ENCODE results near the gene SDHA.

Gene SDHA

GRCh38 chr5:185095-186070, 32.7 kb upstream of the SDHA start:
- no peak for TF ChIP-seq CTCF (IDR thresholded peaks at IDR 0.05; ENCODE audit: low read depth, low read length)
- in situ Hi-C loops (cut with HindIII; ENCODE audit: low sequenced_read_pairs): no loop called here
- DNase-seq (ENCODE audit: low read depth, low spot score): no peak
- H3K4me3 ChIP-seq (ENCODE audit: low read depth, low read length): no peak overlapping the region

- no peak overlapping the region for H3K4me3 ChIP-seq (ENCODE audit: low read depth, low read length)
- TF ChIP-seq CTCF (IDR thresholded peaks at IDR 0.05; ENCODE audit: low read depth, low read length): no peak
- no peak for DNase-seq (ENCODE audit: low read depth, low spot score)
- in situ Hi-C loops (cut with HindIII; ENCODE audit: low sequenced_read_pairs): no loop called here
Observed at GRCh38 chr5:186091-187041, 31.8 kb upstream of the SDHA start.

- H3K4me3 ChIP-seq (ENCODE audit: low read depth, low read length): no peak overlapping the region
- in situ Hi-C loops (cut with HindIII; ENCODE audit: low sequenced_read_pairs): no loop called here
- no peak for DNase-seq (ENCODE audit: low read depth, low spot score)
- TF ChIP-seq CTCF (IDR thresholded peaks at IDR 0.05; ENCODE audit: low read depth, low read length): no peak
Observed at GRCh38 chr5:187042-187431, 31.1 kb upstream of the SDHA start.

- TF ChIP-seq CTCF (IDR thresholded peaks at IDR 0.05; ENCODE audit: low read depth, low read length): no peak
- H3K4me3 ChIP-seq (ENCODE audit: low read depth, low read length): no peak overlapping the region
- DNase-seq (ENCODE audit: low read depth, low spot score): no peak
- in situ Hi-C loops (cut with HindIII; ENCODE audit: low sequenced_read_pairs): no loop called here
Observed at GRCh38 chr5:187617-188451, 30.3 kb upstream of the SDHA start.

- DNase-seq (ENCODE audit: low read depth, low spot score): peak; percentile 73
- TF ChIP-seq CTCF (IDR thresholded peaks at IDR 0.05; ENCODE audit: low read depth, low read length): peak; percentile 96
- no peak overlapping the region for H3K4me3 ChIP-seq (ENCODE audit: low read depth, low read length)
- in situ Hi-C loops (cut with HindIII; ENCODE audit: low sequenced_read_pairs): no loop called here
Observed at GRCh38 chr5:188488-189481, 29.3 kb upstream of the SDHA start.

Data from astrocyte of the spinal cord (primary cell).